ENCODE results near the gene PANK1.

PANK1 gene

DNA sequence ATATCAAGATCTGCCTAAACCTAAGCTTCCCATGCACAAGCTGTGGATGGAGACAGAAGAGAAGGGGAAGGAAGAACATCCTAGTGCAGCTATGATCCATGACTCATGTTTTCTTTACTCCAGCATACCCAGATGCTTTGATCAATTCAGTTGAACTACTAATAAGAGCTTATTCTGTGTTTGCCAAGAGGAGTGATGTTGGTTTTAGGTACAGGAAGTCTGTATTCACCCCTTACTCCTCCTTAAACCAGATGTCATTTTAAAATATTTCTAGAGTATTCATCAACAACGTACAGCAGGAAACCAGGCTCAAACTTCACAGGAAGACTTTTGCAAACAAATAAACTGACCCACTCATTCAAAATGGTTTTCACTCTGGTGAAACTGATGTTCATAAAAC lies 29.2 kb downstream of the PANK1 start:
- Mint-ChIP-seq H3K27ac (no peak overlapping the region), H3K4me3 (no peak overlapping the region), H3K9me3 (peaks cover 14% of the 10 kb centered on the region), H3K27me3 (no peaks in the 10 kb centered on the region), H3K4me1 (peaks cover 13% of the 10 kb centered on the region), H3K36me3 (ENCODE audit: low read depth) (no peaks in the 10 kb centered on the region)
- DNase-seq = no peak
- ATAC-seq = no peak

GRCh38 chr10:89615112-89615511 lies 29.9 kb downstream of the PANK1 start:
- ATAC-seq = no peak
- Mint-ChIP-seq H3K4me3 (no peak overlapping the region), H3K9me3 (peaks cover 10% of the 10 kb centered on the region), H3K36me3 (ENCODE audit: low read depth) (peaks cover 1% of the 10 kb centered on the region), H3K27me3 (no peaks in the 10 kb centered on the region), H3K4me1 (peaks cover 15% of the 10 kb centered on the region), H3K27ac (no peak overlapping the region)
- DNase-seq = no peak

- Mint-ChIP-seq H3K4me3 (no peak overlapping the region), H3K4me1 (peaks cover 20% of the 10 kb centered on the region), H3K27ac (no peak overlapping the region), H3K36me3 (ENCODE audit: low read depth) (peaks cover 4% of the 10 kb centered on the region), H3K9me3 (no peaks in the 10 kb centered on the region), H3K27me3 (no peaks in the 10 kb centered on the region)
- ATAC-seq (no peak), DNase-seq (no peak)
Observed at GRCh38 chr10:89613582-89613981, 31.5 kb downstream of the PANK1 start.

- no peak overlapping the region for H3K27ac Mint-ChIP-seq
- DNase-seq (no peak), ATAC-seq (no peak)
- no peaks in the 10 kb centered on the region for H3K27me3 Mint-ChIP-seq
- peaks cover 20% of the 10 kb centered on the region for H3K4me1 Mint-ChIP-seq
- peaks cover 4% of the 10 kb centered on the region for H3K36me3 Mint-ChIP-seq (ENCODE audit: low read depth)
- H3K9me3 Mint-ChIP-seq = no peaks in the 10 kb centered on the region
- no peak overlapping the region for H3K4me3 Mint-ChIP-seq
Observed at GRCh38 chr10:89611282-89611681, 33.8 kb downstream of the PANK1 start.

DNA sequence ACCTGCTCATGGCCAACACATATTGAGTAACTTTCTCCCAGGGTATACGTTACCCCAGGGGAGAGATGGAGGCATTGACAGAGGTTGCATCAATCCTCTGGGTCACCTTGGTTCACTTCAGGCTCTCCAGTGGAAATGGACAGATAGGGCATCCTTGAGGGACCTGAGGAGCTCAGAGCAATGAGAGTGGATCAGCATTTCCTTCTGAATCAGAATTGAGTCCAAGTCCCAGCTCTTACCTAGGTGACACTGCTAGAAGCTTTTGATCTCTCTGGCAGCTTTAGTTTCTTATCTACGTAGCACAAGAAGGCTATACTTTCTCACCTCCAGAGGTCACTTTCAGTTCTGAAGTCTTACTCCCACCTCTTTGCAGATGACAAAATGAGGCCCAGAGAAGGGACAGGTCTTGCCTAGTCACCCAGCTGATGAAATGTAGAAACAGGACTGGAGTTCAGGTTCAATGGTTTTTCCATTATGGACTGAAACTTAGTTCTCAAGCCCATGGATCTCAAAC lies 35.2 kb downstream of the PANK1 start:
- no peak for DNase-seq
- Mint-ChIP-seq H3K9me3 (no peaks in the 10 kb centered on the region), H3K36me3 (ENCODE audit: low read depth) (peaks cover 4% of the 10 kb centered on the region), H3K27me3 (no peaks in the 10 kb centered on the region), H3K4me3 (no peak overlapping the region), H3K4me1 (peaks cover 8% of the 10 kb centered on the region), H3K27ac (peak overlapping the region; percentile 43)
- ATAC-seq = peak; percentile 75

DNA sequence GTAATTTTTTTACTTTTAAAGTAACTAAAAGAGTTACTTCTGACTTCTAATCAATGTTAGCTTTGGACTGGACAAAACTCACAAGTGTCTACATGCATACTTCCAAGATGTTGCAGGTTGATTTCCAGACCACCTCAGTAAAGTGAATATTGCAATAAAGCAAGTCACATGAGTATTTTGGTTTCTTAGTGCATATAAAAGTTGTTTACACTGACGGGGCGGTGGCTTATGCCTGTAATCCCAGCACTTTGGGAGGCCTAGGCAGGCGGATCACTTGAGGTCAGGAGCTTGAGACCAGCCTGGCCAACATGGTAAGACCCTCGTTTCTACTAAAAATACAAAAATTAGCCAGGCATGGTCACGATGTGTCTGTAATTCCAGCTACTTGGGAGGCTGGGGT lies 40.8 kb downstream of the PANK1 start:
- Mint-ChIP-seq H3K27ac (no peak overlapping the region), H3K27me3 (no peaks in the 10 kb centered on the region), H3K4me1 (no peaks in the 10 kb centered on the region), H3K36me3 (ENCODE audit: low read depth) (no peaks in the 10 kb centered on the region), H3K4me3 (no peak overlapping the region), H3K9me3 (no peaks in the 10 kb centered on the region)
- DNase-seq (no peak), ATAC-seq (no peak)

DNA sequence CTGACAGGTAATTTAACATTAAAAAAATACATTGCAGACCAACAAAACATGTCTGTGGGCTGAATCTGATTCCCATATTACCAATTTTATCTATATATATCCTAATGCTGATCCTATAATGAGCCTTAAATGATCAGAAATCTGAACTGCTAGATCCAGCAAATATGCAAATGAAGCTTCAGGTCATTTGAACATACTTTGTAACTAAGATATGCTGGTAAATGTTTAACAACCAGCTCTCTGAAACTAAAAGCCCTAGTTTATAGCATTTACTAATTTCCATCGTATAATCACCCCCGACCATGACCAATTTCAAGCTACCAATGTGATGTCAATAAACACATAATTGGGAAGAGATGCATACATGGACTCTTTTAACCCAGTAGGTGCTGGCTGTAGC lies 42.1 kb downstream of the PANK1 start:
- H3K27ac Mint-ChIP-seq = no peak overlapping the region
- no peaks in the 10 kb centered on the region for H3K4me1 Mint-ChIP-seq
- ATAC-seq = no peak
- H3K27me3 Mint-ChIP-seq = no peaks in the 10 kb centered on the region
- H3K9me3 Mint-ChIP-seq = no peaks in the 10 kb centered on the region
- no peak for DNase-seq
- no peak overlapping the region for H3K4me3 Mint-ChIP-seq
- no peaks in the 10 kb centered on the region for H3K36me3 Mint-ChIP-seq (ENCODE audit: low read depth)

- H3K4me1 Mint-ChIP-seq = no peaks in the 10 kb centered on the region
- H3K27me3 Mint-ChIP-seq = no peaks in the 10 kb centered on the region
- no peaks in the 10 kb centered on the region for H3K9me3 Mint-ChIP-seq
- no peak overlapping the region for H3K27ac Mint-ChIP-seq
- DNase-seq = no peak
- H3K4me3 Mint-ChIP-seq = no peak overlapping the region
- no peaks in the 10 kb centered on the region for H3K36me3 Mint-ChIP-seq (ENCODE audit: low read depth)
- no peak for ATAC-seq
Observed at GRCh38 chr10:89601728-89602361, 43.2 kb downstream of the PANK1 start.

DNA sequence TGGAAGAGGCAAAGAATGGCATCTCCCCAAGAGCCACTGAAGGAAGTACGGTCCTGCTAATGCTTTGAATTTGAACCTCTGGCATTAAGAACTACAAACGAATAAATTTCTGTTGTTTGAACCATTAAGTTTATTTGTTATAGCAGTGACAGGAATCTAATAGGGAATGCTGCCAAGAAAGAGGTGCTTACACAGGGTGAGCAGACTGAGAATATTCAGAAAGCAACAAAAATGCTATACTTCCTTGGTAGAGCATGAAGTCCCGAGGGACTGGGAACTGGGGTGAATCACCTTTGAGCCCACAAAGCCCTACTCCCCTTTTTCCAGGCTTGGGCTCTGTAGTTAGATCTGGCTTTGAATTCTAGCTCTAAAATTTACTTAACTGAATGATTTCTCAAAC lies 45.0 kb downstream of the PANK1 start:
- DNase-seq (no peak), ATAC-seq (no peak)
- Mint-ChIP-seq H3K27me3 (no peaks in the 10 kb centered on the region), H3K36me3 (ENCODE audit: low read depth) (no peaks in the 10 kb centered on the region), H3K9me3 (no peaks in the 10 kb centered on the region), H3K4me3 (no peak overlapping the region), H3K27ac (no peak overlapping the region), H3K4me1 (no peaks in the 10 kb centered on the region)

- Mint-ChIP-seq H3K4me3 (no peak overlapping the region), H3K36me3 (ENCODE audit: low read depth) (no peaks in the 10 kb centered on the region), H3K27ac (no peak overlapping the region), H3K9me3 (no peaks in the 10 kb centered on the region), H3K27me3 (no peaks in the 10 kb centered on the region), H3K4me1 (peaks cover 6% of the 10 kb centered on the region)
- ATAC-seq (no peak), DNase-seq (no peak)
Observed at GRCh38 chr10:89593043-89593442, 52.0 kb downstream of the PANK1 start.

DNA sequence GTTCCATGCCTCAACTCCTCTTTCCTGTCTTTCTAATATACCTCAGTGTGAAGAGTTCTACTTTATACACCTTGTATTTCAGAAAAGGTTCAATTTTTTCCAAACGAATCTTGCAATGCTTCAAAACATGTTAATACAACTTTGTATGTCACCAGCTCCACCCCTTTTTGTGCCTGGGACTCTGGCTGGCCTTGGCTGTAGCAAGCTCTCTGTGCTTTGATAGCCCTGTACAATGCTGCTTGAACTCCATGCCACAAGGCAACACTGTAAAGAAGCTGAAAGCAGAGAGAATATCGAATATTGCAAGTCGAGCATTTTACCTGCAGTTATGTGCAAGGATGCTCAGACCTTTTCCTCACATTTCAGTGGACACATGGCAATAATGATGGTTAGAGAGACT lies 52.5 kb downstream of the PANK1 start:
- Mint-ChIP-seq H3K4me1 (peaks cover 6% of the 10 kb centered on the region), H3K27me3 (no peaks in the 10 kb centered on the region), H3K9me3 (no peaks in the 10 kb centered on the region), H3K36me3 (ENCODE audit: low read depth) (no peaks in the 10 kb centered on the region), H3K4me3 (no peak overlapping the region), H3K27ac (no peak overlapping the region)
- DNase-seq (no peak), ATAC-seq (no peak)

DNA sequence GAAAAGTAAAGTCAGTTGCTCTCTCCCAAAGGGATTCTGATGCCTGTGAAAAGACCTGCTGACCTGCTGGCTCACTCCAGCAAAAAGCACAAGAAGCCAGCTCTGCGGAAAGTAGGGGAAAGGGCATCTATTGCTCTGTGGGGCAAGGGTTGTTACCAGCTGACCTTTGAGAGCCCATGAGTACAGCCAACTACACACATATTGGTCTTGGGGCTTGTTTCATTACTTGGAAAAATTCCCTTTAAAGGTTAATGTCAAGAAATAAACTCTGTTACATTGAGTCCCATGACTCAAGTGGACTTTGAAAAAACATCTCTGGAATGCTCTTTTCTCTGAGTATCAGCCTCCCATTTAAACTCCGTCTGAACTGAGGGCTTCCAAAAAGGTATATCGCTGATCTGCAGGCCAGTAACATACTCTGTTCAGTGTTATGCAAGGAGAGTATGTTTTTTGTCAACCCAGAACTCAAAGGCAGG lies 53.2 kb downstream of the PANK1 start:
- no peak overlapping the region for H3K4me3 Mint-ChIP-seq
- peaks cover 6% of the 10 kb centered on the region for H3K4me1 Mint-ChIP-seq
- ATAC-seq = no peak
- H3K27ac Mint-ChIP-seq = no peak overlapping the region
- H3K9me3 Mint-ChIP-seq = no peaks in the 10 kb centered on the region
- no peaks in the 10 kb centered on the region for H3K27me3 Mint-ChIP-seq
- DNase-seq = no peak
- H3K36me3 Mint-ChIP-seq (ENCODE audit: low read depth) = peaks cover 3% of the 10 kb centered on the region

- no peaks in the 10 kb centered on the region for H3K9me3 Mint-ChIP-seq
- peaks cover 6% of the 10 kb centered on the region for H3K4me1 Mint-ChIP-seq
- no peak for ATAC-seq
- no peaks in the 10 kb centered on the region for H3K27me3 Mint-ChIP-seq
- no peak overlapping the region for H3K4me3 Mint-ChIP-seq
- H3K36me3 Mint-ChIP-seq (ENCODE audit: low read depth) = peaks cover 3% of the 10 kb centered on the region
- DNase-seq = no peak
- H3K27ac Mint-ChIP-seq = no peak overlapping the region
Observed at GRCh38 chr10:89591111-89591795, 53.8 kb downstream of the PANK1 start.

DNA sequence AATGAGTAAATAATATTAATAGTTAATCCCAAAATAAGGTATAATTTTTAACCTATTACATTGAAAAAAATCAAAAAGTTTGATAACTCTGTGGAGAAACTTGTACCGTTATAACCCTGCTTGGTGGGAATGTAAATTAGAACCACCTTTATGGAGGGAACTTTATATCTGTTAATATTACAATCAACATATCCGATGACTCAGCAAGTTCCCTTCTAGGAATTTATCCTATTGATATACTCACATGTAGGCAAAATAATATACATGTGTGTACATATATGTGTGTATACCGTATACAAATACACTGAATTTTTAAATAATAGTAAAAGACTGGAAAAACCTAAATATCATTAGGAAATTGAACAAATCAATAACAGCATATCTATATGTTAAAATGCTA lies 54.7 kb downstream of the PANK1 start:
- no peak for ATAC-seq
- DNase-seq = no peak
- Mint-ChIP-seq H3K4me1 (peaks cover 6% of the 10 kb centered on the region), H3K27ac (no peak overlapping the region), H3K27me3 (no peaks in the 10 kb centered on the region), H3K36me3 (ENCODE audit: low read depth) (peaks cover 3% of the 10 kb centered on the region), H3K9me3 (no peaks in the 10 kb centered on the region), H3K4me3 (no peak overlapping the region)

- peaks cover 3% of the 10 kb centered on the region for H3K36me3 Mint-ChIP-seq (ENCODE audit: low read depth)
- DNase-seq = no peak
- H3K27me3 Mint-ChIP-seq = no peaks in the 10 kb centered on the region
- no peak overlapping the region for H3K4me3 Mint-ChIP-seq
- no peaks in the 10 kb centered on the region for H3K9me3 Mint-ChIP-seq
- H3K4me1 Mint-ChIP-seq = peaks cover 6% of the 10 kb centered on the region
- ATAC-seq = no peak
- H3K27ac Mint-ChIP-seq = no peak overlapping the region
Observed at GRCh38 chr10:89589101-89589720, 55.8 kb downstream of the PANK1 start.

All from activated naive CD8-positive, alpha-beta T cell treated with anti-CD3 and anti-CD28 coated beads, Interleukin-2, amount 50 U/mL, for 24 hours (primary cell).